Measurements from ENCODE around the gene MCC.

The MCC gene

GRCh38 chr5:113164021-113164420 is 324.2 kb downstream of the MCC start:
- DNase-seq = no peak

- DNase-seq = no peak
Observed at GRCh38 chr5:113163328-113163727, 324.9 kb downstream of the MCC start.

GRCh38 chr5:113162770-113163169 is 325.5 kb downstream of the MCC start:
- DNase-seq = no peak

- no peak for DNase-seq
Observed at GRCh38 chr5:113162208-113162607, 326.0 kb downstream of the MCC start.

- no peak for DNase-seq
Observed at GRCh38 chr5:113161806-113162205, 326.4 kb downstream of the MCC start.

GRCh38 chr5:113157886-113158285 is 330.4 kb downstream of the MCC start:
- DNase-seq = no peak

- no peak for DNase-seq
Observed at GRCh38 chr5:113156271-113156877, 331.9 kb downstream of the MCC start.

GRCh38 chr5:113153512-113154097 is 334.6 kb downstream of the MCC start:
- DNase-seq = no peak

- DNase-seq = no peak
Observed at GRCh38 chr5:113152380-113152740, 335.9 kb downstream of the MCC start.

GRCh38 chr5:113151641-113152379 is 336.4 kb downstream of the MCC start:
- no peak for DNase-seq

GRCh38 chr5:113150821-113151220 is 337.4 kb downstream of the MCC start:
- no peak for DNase-seq

- no peak for DNase-seq
Observed at GRCh38 chr5:113150221-113150620, 338.0 kb downstream of the MCC start.

GRCh38 chr5:113147537-113147936 is 340.7 kb downstream of the MCC start:
- no peak for DNase-seq

GRCh38 chr5:113147101-113147508 is 341.1 kb downstream of the MCC start:
- DNase-seq = no peak

GRCh38 chr5:113145757-113146387 is 342.4 kb downstream of the MCC start:
- DNase-seq = no peak

GRCh38 chr5:113142186-113142585 is 346.1 kb downstream of the MCC start:
- DNase-seq = no peak

- no peak for DNase-seq
Observed at GRCh38 chr5:113140837-113141671, 347.2 kb downstream of the MCC start.

- DNase-seq = no peak
Observed at GRCh38 chr5:113133211-113133975, 354.9 kb downstream of the MCC start.

GRCh38 chr5:113132564-113132963 is 355.7 kb downstream of the MCC start:
- no peak for DNase-seq

- no peak for DNase-seq
Observed at GRCh38 chr5:113128641-113129330, 359.5 kb downstream of the MCC start.

GRCh38 chr5:113128082-113128481 is 360.2 kb downstream of the MCC start:
- DNase-seq = no peak

GRCh38 chr5:113127021-113127420 is 361.2 kb downstream of the MCC start:
- DNase-seq = no peak

Data from NCI-H2029 (cell line).